ENCODE results near the gene SPEG.
A peak's percentile ranks its signal among the peaks of the same experiment; 100 is the strongest.

Gene SPEG

DNA sequence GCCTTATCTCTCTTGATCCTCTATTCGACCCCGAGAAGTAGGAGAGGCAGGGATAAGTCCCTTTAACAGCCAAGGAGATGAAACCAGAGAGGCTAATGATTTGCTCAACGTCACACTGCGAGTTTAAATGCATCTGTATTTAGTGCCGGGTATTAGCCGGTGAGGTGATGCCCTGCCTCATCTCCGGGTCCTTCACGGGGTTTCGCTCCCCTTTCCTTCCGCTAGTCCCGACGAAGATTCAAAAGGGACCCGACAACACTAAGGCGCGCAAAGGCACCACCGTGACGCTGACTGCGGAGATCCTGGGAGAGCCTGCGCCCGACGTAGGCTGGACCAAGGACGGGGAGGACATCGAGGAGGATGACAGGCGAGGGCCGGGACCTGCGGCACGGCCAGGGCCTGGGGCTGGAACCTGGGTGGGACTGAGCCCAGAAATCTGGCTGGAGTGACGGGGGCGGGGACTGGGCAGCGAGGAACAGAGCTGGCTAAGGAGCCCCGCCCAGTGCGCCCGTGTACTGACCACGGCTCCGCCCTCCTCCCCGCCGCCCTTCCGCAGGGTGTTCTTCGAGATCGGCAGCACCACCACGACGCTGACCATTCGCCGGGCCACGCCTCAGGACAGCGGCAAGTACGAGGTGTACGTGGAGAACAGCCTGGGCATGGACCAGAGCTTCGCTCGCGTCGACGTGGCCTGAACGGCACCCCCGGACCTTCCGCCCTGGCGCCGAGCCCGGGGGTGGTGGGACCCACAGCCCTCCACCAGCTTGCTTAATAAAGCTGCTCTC lies 63.0 kb downstream of the SPEG start:
- peak; percentile 34 for DNase-seq (ENCODE audit: low read depth)

DNA sequence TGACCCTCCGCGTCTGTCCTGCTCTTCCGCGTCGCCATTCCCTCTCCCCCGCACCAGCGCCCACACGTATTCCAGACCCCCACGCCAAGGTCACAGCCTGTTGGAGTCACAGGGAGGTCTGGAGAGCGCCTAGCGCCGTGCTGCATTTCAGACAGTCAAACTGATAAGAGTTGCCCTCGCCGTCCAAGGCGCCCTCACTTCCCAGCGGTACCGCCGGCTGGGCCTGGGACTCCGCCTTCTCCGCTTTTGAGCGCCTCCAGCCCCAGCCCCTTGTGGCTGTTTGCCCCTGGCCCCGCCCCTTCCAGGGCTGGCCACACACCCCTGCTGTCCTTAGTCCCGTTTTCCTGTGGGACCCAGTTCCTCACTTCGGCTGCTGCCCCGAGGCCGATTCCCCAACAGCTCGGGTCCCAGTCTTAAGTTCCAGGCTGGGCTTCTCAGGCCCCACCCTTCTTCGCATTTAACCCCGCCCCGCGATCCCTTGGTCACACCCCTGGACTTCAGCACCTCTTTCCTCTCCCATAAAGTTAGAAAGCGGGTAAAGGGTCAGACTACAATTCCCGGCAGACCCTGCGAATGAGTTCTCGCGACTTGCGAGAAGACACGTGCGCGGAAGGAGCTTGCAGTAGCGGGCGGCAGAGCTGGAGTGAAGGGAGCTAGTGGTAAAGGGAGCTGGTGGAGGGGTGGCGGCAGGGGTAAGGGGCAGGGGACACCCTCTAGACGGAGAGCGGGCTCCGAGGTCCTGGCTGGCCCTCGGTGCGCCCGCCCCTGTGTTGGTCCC lies 63.8 kb downstream of the SPEG start, which contains the start of gene GMPPA:
Gene GMPPA, plus strand, starts transcription at position 612 of the 778 bp plus-strand sequence. CDS start 1,085 bp downstream, outside the sequence.
- peak; percentile 96 for DNase-seq (ENCODE audit: low read depth)

DNA sequence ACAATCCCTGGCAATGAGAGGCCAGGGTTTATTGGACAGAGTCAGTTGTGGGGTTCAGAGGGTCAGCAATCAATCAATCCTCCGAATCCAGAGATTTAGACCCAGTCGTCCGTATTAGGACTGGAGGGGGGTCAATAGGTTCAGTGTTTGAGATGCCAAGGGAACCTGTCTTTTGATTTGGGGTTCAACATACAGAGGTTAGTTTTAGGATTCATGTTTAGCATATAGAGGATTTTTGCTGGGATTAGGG lies 64.3 kb downstream of the SPEG start:
- DNase-seq (ENCODE audit: low read depth) = no peak

DNA sequence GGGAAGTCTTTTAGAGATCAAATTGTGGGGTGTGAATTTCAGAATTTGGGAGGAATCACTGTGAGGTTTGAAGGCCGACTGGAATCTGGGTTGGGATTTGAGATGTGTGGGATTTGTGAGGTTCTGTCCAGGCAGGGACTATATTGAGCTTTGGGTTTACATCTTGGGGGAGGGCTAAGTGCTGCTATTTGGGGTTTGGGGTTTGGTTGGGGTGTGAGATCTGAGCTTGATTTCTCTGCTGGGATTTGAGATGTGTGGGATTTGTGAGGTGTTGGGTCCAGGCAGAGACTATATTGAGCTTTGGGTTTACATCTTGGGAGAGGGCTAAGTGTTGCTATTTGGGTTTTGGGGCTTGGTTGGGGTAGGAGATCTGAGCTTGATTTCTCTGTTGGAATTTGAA lies 64.9 kb downstream of the SPEG start:
- no peak for DNase-seq (ENCODE audit: low read depth)

DNA sequence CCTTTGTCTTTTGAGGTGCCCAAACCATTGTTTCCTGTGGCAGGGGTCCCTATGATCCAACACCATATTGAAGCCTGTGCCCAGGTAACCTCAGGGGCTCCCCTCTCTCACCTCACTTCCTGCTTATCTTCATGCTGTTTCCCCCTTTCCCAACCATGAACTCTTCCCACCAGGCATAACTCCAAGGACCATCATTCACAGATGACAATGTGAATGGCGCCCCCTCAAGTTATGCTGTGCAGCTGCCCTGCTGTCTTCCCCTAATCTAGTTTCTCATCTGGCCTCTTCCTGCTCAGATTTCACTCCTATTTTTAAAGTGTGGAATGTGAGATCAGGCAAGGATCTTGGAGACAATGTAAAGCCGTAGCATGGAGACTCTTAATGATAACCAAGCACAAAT lies 65.5 kb downstream of the SPEG start:
- no peak for DNase-seq (ENCODE audit: low read depth)

DNA sequence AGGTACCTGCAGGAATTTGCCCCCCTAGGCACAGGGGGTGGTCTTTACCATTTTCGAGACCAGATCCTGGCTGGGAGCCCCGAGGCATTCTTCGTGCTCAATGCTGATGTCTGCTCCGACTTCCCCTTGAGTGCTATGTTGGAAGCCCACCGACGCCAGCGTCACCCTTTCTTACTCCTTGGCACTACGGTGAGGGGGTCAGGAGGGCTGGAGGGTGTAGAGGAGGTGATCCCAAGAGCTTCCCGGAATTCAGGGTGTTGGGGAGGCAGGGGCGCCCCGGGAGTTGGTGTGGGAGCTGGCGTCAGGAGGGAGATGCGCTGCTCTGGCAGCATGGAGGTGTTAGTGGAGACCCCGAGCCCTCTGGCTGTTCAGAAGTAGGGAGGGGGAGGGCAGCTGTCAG lies 67.2 kb downstream of the SPEG start:
- DNase-seq (ENCODE audit: low read depth) = no peak

DNA sequence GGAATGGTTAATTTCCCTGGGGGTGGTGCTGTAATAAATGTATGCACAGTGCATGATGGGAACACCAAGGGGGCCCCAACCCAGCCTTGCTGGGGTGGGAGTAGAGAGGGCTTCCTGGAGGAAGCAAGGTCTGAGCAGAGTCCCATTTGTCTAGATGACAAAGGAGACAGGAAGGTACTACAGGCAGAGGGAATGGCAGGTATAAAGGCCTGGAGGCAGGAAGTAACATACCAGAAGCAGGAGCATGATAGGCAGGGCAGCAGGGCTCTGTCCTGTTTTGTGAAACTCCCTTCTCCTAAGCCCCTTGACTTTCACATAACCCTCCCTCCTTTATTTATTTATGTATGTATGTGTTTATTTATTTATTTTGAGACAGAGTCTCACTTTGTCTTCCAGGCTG lies 68.0 kb downstream of the SPEG start:
- DNase-seq (ENCODE audit: low read depth) = no peak

DNA sequence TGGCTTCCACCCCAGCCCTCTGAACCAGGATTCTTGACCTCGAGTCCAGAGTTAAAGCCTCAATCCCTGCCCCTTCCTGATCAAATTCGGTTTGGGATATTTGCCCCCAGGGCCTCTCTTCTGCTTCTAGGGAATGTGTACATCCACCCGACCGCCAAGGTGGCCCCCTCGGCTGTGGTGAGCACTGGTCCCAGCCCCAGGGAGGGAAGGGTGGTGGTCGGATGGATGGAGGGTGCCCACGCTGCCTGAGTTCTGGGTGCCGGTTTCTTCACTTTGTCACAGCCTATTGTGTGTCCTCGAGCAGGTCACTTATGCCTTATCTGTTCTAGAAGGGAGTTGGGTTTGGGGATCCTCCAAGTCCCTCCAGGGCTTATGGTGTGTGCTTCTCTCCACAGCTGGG lies 70.9 kb downstream of the SPEG start:
- DNase-seq (ENCODE audit: low read depth) = no peak

DNA sequence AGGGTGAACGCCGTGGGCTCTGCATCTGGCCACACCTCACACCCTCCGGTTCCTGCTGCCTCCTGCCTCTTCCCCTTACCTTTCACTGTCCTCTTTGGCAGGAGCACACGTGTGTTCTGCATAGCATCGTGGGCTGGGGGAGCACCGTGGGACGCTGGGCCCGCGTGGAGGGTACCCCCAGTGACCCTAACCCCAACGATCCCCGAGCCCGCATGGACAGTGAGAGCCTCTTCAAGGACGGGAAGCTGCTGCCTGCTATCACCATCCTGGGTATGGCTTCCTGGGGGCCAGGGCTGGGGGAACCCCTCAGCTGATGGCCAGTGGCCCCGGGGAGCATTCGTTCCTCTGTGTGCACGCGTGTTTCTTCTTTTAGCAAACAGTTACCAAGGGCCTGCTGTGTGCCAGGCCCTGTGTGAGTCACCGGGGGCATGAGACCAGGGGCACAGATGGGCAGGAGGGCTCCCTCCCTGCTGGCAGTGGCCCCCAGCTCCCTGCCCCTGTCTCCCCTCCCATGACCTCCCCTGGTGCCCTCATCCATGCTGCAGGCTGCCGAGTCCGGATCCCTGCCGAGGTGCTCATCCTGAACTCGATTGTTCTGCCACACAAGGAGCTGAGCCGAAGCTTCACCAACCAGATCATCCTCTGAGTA lies 71.6 kb downstream of the SPEG start:
- DNase-seq (ENCODE audit: low read depth) = no peak

DNA sequence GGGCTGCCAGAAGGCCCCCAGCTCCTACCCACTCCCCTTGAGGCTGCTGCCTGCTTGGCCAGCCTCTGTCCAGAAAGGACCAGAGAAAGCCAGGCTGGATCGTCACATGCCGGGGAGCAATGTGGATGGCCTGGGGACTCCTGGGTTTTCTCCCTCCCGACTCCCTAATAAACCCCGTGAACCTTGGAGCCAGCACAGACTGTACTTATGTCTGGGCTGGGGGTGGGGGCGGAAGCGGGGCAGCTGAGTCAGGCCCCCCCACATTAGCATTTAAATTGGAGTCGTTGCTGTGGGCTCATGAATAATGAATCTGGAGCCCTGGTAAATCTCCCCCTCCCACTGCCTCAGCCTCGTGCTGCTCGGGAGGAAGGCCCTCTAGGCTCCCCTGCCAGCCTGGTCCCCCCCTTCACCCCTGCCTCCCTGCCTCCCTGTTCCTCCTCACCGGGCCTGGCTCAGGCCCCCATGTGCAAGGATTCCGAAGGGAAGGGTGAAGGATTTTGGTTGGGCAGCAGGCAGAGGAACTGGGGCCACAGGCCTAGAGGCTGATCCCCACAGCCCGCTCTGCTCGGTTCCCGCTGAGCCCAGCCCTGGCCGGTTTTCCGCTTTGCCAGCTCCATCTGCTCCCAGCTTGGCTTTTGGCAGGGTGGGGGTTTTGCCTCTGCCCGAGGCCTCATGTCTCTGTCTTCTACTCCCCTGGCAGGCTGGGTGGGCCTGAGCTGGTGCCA lies 72.3 kb downstream of the SPEG start:
- no peak for DNase-seq (ENCODE audit: low read depth)

DNA sequence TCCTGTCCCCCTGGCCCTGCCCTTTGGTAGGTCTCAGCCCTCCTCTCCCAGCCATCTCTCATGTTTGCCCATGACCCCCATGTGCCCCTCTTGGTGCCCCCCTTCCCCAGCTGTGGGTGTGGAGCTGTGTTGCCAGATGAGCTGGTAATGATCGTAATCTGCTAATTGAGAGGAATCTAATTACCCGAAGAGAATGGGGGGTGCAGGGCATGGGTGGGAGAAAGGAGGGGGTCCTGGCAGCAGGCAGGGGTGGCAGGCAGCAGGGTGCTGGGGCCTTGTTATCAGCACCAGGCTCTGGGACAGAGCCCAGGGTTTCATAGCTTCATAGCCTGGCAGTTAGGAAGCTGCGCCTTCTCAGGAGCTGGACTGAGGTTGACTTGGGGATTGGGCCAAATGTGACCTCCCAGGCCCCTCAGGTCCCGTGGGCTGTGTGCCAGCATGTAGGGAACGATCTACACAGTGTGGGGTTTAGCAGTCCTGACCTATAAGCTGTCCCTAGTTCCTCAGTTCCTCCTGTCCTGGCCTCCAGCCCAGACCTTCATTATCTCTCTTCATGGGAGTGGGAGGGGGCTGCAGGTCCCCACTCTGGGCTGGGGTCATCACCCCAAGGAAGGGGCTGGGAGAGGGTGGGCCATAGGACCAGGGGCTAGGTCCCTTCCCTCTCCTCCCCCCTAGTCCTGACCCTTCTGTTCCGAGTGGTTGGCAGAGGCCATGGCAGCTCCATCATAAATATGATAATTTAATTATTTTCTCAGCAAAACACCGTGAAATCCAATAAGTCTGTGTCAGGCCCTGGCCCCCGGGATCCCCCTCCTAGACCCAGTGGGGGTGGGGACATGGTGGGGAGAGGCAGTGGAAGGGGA lies 73.2 kb downstream of the SPEG start:
- no peak for DNase-seq (ENCODE audit: low read depth)

DNA sequence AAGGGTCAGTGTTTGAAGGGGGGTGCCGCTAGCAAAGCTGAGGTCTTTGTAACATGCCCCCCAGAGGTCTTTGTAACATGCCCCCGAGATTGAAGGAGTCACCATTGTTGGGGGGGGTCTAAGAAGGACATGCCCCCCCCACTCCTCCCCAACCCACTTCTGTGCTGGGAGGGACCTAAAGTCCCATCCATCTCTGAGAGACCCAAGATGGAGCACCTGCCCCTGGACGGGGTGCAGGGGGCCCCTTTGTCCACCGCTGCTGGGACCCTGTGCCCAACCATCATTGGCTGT lies 73.7 kb downstream of the SPEG start:
- no peak for DNase-seq (ENCODE audit: low read depth)

DNA sequence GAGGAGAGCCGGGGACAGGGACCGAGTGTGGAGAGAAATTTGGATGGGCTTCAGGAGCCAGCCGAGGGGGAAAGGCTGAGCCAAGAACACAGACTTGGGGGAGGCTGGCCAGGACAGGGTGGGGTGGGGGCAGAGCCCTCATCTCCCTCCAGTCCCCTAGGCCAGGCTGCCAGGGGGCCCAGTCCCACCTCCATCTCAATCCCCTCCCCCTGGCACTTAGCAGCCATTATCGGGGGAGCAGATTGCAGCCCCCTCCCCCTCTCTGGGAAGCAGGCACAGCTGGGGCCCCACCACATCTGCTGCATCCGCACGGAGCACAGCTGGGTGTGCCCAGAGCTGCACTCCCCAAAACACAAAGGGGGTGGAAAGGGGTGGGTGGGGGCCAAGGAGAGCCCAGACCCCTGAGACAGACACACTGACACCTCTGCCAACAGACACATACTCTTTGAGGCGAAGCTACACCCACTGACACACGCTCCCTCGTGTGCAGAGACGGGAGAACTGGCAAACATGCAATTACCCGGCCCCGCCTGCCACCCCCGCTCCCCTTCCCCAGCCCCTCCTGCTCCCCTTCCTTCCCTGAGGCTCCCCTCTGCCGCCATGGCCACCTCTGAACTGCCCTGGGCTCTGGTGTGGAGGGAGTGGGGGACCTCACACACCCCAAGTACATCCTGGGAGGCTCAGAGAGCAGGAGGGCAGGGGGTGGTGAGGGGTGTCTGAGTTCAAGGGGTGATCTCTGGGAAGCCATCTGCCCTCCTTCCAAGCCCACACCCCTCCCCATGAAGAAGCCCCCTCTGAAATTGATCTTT lies 74.5 kb downstream of the SPEG start:
- DNase-seq (ENCODE audit: low read depth) = no peak

DNA sequence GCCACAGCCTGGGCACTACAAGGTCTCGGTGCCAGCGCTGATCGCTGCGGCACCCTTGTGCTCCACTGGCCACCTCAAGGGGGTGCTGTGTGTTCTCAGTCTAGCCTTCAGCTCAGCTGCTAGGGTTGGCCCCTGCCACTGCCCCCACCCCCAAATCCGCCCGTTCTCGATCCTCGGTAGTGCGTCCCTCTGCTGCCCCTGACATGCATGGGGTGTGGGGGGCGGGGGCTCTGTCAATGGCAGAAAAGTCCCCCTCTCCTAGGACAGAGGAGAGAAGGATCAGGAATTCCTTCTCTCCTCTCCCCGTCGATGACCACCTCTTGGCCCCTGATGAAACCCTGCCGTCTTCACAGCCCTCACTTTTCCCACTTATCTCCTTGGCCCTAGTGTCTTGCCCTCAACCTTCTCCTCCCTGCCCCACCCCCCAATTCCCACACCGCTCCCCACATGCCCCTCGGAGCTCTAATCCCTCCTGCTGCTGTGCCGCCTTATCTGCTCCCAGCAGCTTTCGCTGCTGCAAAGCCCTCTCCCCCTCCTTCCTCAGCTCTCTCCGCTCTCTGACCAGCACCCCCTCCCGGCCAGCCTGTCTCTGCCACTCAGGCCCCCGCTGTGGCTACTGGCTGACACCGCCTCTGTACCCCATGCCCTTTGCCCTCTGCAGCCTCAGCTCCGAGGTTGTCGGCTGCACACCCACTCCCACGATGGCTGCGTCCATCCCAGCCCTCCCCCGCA lies 75.3 kb downstream of the SPEG start:
- no peak for DNase-seq (ENCODE audit: low read depth)

DNA sequence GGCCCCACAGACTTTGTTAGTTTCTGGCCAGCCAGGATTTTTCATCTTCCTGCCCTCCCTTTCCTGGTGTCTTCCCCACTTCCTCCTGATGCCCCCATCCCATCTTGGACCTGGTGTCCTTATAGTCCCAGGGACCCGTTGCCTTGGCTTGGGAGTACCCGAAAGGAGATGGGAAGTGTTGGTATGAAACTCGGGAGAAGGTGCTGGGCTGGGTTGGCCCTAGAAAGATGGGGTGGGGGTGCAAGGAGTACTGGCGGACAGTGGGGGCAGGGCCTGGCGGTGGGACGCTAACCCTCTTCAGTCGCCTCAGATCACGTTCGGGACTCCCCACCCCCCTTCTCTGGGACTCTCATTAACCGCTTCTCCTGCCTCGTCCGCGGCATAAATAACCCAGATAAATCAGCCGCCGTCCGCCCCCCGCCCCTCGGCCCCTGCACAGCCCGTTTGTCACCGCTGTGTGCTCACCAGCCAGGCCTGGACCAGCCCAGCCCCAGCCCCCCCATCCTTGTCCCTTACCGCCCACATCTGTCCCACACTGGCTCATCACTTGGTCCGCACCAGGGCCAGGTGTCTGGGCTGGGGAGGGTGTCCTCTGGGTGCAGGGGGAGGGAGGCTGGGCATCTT lies 76.0 kb downstream of the SPEG start:
- no peak for DNase-seq (ENCODE audit: low read depth)

DNA sequence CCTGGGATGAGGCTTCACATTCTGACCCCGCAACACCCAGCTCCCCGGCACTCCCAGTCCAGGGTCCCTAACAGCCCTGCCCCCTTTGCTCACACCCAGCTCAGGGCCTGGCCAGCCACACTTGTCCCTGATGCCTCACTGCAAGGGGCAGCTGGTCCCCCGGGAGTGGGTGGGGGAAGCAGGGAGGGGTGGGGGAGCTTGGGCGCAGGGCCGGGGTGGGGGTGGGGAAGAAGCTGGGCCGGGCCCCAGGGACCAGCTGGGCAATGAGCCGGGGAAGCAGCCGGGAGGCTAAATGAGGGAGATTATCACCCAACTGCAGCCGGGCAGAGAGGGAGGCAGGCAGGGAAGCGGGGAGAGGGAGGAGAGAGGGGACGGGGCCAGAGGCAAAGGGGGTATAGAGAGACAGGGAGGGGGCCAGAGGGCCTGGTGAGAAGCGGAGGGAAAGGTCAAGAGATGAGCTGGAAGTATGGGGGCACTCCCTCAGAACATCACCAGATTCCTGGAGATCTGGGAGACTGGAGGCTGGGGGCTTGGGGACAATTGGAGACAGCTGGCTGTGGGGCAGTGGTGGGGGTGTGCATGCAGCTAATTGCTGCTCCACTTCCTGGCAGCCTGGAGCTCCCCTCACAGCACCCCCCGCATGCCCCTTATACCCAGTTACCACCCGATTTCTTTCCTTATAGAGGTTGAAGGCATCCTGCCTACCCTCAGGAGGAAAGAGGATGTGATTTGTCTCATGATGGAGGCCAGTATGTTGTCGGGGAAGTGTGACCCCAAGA lies 77.1 kb downstream of the SPEG start:
- DNase-seq (ENCODE audit: low read depth) = no peak

DNA sequence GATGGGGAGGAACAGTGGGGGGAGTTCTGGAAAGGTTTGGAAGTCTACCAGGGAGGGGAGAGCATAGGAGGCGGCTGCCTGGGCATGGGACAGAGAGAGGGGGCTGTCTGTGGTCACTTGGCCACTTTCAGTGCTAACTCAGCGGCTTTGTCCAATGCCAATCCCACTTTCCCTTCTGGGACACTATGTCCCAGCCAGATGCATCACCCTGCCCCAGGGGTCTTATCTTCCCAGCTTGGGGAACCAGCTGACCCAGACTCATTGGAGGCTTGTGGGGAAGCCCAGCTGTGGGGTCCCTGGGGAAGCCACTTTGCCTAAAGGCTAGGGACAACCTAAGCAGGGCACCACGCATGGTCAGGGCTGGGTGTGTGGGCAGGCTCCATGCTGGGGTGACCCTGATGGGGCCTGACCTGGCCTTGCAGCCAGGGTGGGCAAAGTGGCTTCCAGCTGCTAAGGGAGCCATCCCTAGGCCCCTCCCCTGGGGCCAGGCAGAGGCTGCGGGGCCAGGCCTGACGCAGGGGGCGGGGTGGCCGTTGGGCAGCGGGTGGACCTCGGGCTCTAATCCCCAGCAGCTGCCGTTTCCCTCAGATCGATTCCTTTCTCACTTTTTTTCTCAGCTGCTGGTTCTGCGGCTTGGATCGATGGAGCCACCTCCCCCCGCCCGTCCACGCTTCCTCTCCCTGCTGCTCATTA lies 78.0 kb downstream of the SPEG start:
- no peak for DNase-seq (ENCODE audit: low read depth)

DNA sequence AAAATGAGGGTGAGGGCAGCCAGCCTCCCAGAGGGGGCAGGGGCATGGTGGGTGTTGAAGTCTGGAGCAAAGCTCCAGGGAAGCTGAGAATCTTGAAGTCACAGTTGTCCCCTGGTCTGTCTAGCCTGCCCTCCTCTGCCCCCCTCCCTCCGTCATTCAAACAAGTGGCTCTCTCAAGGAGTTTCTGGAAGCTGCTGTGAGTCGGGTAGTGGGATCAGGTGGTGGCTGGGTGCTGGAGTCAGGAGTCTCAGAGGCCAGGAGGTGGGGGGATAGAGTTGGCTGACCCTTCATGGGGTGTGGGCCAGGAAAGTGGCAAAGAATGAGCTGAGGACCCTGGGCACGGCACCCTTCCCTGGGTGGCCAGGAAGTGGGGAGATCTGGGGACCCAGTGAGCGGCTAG lies 79.1 kb downstream of the SPEG start:
- no peak for DNase-seq (ENCODE audit: low read depth)

Measured in GM04503 (cell line).